ENCODE results near the gene PDGFRB. TPM values are rescaled to one million over a fixed set of nuclear protein-coding genes. Genes with fewer than 3 reads are reported as not detected.
A peak's percentile ranks its signal among the peaks of the same experiment; 100 is the strongest.

Gene PDGFRB
- total RNA-seq, 3 donors from 2014 or later: 53.7 to 243 (median 146) TPM

DNA sequence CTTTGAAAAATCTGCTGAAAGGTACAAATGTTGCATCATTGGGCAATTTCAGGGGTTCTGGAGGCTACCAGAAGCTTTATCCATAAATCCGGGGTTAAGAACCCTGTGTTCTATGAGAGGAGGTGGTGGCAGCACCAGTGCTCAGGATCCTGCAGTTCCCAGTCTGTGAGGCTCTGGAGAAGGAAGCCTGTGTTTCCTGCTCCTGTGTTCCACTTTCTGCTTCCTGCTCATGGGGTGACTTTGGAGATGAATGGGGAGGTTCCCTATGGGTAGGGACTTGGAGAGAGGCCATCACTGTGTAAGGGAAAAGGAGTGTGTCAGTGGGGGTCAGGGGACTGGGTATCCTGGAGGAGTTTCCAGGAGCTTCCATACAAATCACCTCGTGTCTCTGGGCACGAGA lies 13.2 kb upstream of the PDGFRB start:
- Histone ChIP-seq H3K36me3 (no peaks in the 10 kb centered on the region), H3K27ac (no peak overlapping the region), H3K27me3 (peaks cover 0 to 10% of the 10 kb centered on the region in 2 donors), H3K4me1 (no peaks in the 10 kb centered on the region), H3K4me3 (no peak overlapping the region), H3K9me3 (no peaks in the 10 kb centered on the region)
- intact Hi-C loops (cut with DNase I; ENCODE audit: low total_unique reads): loop anchor here (10.0 kb wide), 1 partner anchor 46 kb away; no protein-coding TSS in a partner anchor
- TF ChIP-seq POLR2AphosphoS5 (IDR thresholded peaks at IDR 0.05) (no peak), POLR2A (IDR thresholded peaks at IDR 0.05) (no peak)
- TF ChIP-seq, protein P1, sequence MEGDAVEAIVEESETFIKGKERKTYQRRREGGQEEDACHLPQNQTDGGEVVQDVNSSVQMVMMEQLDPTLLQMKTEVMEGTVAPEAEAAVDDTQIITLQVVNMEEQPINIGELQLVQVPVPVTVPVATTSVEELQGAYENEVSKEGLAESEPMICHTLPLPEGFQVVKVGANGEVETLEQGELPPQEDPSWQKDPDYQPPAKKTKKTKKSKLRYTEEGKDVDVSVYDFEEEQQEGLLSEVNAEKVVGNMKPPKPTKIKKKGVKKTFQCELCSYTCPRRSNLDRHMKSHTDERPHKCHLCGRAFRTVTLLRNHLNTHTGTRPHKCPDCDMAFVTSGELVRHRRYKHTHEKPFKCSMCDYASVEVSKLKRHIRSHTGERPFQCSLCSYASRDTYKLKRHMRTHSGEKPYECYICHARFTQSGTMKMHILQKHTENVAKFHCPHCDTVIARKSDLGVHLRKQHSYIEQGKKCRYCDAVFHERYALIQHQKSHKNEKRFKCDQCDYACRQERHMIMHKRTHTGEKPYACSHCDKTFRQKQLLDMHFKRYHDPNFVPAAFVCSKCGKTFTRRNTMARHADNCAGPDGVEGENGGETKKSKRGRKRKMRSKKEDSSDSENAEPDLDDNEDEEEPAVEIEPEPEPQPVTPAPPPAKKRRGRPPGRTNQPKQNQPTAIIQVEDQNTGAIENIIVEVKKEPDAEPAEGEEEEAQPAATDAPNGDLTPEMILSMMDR (IDR thresholded peaks at IDR 0.05): no peak
- no peak for DNase-seq (ENCODE audit: low spot score in 2 of 2)

DNA sequence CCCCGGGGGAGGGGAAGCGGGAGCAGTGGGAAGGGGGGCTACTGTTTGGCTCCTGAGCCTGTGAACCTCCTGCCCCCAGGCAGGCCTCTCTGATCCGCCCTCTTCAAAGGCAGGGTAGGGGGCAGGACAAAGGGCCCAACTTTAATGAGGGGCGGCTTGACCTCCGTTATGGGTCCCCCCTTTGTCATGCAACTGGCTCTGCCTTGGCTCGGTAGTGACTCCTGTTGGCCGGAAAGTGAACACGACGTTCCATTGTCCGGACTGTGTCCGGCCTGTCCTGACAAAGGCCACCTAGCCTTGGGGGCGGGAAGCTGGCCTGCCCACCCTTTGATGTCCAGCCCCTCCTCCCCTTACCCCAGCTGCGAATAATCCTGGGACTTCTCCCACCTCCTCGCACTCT lies 12.3 kb upstream of the PDGFRB start:
- intact Hi-C loops (cut with DNase I; ENCODE audit: low total_unique reads): loop anchor here (10.0 kb wide), 1 partner anchor 47 kb away; no protein-coding TSS in a partner anchor
- H3K27ac ChIP-seq: no peak overlapping the region
- H3K4me1 ChIP-seq: no peaks in the 10 kb centered on the region

DNA sequence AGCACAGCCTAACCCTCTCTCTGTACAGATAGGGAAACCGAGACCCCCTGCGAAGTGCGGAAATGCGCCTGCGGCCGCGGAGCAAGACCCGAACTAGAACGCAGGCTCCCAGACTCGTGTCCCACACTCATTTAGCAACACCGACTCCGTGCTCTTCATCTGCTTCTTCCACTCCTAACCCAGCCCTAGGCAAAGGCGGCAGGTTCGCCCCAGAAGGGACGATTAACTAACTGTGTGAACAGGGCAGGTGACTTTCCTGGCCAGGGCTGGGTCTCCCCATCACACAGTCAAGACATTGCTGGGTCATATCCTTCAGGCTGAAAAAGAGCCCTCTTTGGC lies 11.8 kb upstream of the PDGFRB start:
- Histone ChIP-seq H3K36me3 (no peaks in the 10 kb centered on the region), H3K9me3 (no peaks in the 10 kb centered on the region), H3K4me1 (no peaks in the 10 kb centered on the region), H3K27ac (no peak overlapping the region), H3K27me3 (peaks cover 0 to 10% of the 10 kb centered on the region in 2 donors), H3K4me3 (no peak overlapping the region)
- no peak for DNase-seq (ENCODE audit: low spot score in 2 of 2)
- TF ChIP-seq POLR2A (IDR thresholded peaks at IDR 0.05): no peak
- TF ChIP-seq, protein P1 (IDR thresholded peaks at IDR 0.05): no peak
- intact Hi-C loops (cut with DNase I; ENCODE audit: low total_unique reads): loop anchor here (10.0 kb wide), 1 partner anchor 47 kb away; no protein-coding TSS in a partner anchor

More for the DNA sequence above, 12.3 kb upstream of the PDGFRB start:
- no peak for TF ChIP-seq POLR2AphosphoS5 (IDR thresholded peaks at IDR 0.05)
- TF ChIP-seq, protein P1 (IDR thresholded peaks at IDR 0.05): no peak
- TF ChIP-seq POLR2A (IDR thresholded peaks at IDR 0.05): no peak
- Histone ChIP-seq H3K4me3 (no peak overlapping the region), H3K27me3 (peaks cover 0 to 10% of the 10 kb centered on the region in 2 donors), H3K9me3 (no peaks in the 10 kb centered on the region), H3K36me3 (no peaks in the 10 kb centered on the region)
- no peak for DNase-seq (ENCODE audit: low spot score in 2 of 2)

DNA sequence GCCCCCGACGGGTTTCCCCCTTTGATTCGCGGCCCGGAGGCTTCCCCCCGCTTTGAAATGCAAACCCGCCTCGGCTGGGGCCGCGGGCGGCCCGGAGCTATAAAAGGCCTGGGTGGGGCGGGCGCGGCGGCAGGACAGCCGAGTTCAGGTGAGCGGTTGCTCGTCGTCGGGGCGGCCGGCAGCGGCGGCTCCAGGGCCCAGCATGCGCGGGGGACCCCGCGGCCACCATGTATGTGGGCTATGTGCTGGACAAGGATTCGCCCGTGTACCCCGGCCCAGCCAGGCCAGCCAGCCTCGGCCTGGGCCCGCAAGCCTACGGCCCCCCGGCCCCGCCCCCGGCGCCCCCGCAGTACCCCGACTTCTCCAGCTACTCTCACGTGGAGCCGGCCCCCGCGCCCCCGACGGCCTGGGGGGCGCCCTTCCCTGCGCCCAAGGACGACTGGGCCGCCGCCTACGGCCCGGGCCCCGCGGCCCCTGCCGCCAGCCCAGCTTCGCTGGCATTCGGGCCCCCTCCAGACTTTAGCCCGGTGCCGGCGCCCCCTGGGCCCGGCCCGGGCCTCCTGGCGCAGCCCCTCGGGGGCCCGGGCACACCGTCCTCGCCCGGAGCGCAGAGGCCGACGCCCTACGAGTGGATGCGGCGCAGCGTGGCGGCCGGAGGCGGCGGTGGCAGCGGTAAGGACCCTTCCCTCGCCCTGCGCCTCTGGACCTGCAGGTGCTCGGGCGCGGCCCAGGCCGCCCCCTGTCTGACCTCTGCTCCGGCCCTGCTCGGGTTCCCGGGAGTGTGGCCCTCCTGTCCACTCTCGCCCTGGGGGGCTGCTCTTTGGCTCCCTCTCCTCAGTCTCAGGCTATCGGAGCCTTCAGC lies 11.2 kb upstream of the PDGFRB start, which contains the start of gene CDX1:
CDX1 (plus strand) TSS at position 129 of the 862 bp plus-strand sequence; CDS start at position 228, 99 bp downstream.
- TF ChIP-seq, protein P1 (IDR thresholded peaks at IDR 0.05): no peak
- TF ChIP-seq POLR2AphosphoS5 (IDR thresholded peaks at IDR 0.05): no peak
- TF ChIP-seq POLR2A (IDR thresholded peaks at IDR 0.05): no peak

More for the DNA sequence above, 11.2 kb upstream of the PDGFRB start, which contains the start of gene CDX1:
- no peaks in the 10 kb centered on the region for H3K9me3 ChIP-seq
- H3K27ac ChIP-seq: peak within 1 kb of the TSS; percentile 71 to 84
- H3K27me3 ChIP-seq: peaks cover 0 to 10% of the 10 kb centered on the region in 2 donors
- H3K36me3 ChIP-seq: no peaks in the 10 kb centered on the region
- intact Hi-C loops (cut with DNase I; ENCODE audit: low total_unique reads): loop anchor here (10.0 kb wide), 1 partner anchor 48 kb away; no protein-coding TSS in a partner anchor
- no peak within 1 kb of the TSS for H3K4me3 ChIP-seq
- H3K4me1 ChIP-seq: no peaks in the 10 kb centered on the region
- no peak for DNase-seq (ENCODE audit: low spot score in 2 of 2)

All from breast epithelium (tissue), 4 donors.